CMK (cell line): ENCODE results near the gene NAA50.

Experiments
- DNase-seq: peaks from one replicate; pipeline ENCODE4 v3.0.0-alpha.2; 2010; ENCODE audit warnings: low read depth

The NAA50 gene

DNA sequence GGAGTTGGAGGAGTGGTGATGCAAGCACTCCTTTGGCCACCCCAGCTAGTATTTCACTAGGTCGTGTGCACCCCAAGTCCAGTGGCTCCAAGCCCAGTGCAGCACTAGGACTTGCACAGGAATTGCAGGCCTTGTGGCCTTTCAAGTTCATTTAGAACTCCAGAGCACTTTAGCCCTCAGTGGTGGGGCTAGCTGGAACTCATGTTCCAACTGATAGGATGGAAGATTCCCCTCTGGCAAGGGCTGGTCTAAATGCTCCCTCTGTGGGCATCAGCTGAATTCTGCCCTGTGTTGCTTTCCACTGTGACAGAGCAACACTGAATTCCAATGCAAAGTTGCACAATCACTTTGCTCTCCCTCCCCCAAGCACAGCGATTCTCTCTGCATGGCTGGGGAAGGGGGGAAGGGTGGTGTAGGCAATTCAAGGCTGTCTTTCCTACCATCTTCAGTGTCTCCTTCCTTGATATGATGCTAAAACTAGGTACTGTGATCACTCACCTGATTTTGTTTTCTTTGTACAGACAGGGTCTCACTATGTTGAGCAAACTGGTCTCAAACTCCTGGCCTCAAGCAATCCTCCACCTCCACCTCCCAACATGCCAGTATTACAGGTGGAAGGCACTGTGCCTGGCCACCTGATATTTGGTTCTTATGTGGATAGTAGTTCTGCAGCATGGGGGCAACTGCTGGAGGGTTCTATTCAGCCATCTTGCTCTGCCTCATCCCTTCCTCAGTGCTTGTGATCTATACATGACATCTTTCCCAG is 59.9 kb downstream of the NAA50 start:
- no peak for DNase-seq

DNA sequence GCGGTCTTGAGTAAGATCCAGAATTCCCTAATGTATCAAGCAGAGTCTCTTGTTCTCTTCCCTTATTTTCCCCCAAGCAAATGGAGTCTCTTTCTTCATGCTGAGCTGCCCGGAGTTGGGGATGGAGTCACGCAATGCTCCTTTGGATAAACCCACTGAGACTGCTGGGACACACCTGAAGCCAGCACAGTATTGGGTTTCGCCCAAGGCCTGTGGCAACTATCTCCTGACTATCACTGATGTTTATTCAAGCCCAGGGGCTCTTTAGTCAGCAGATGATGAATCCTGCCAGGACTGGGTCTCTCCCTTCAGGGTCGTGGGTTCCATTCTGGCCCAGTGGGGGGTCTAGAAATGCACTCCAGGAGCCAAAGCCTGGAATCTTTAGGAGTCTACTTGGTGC is 60.9 kb downstream of the NAA50 start:
- DNase-seq = no peak

DNA sequence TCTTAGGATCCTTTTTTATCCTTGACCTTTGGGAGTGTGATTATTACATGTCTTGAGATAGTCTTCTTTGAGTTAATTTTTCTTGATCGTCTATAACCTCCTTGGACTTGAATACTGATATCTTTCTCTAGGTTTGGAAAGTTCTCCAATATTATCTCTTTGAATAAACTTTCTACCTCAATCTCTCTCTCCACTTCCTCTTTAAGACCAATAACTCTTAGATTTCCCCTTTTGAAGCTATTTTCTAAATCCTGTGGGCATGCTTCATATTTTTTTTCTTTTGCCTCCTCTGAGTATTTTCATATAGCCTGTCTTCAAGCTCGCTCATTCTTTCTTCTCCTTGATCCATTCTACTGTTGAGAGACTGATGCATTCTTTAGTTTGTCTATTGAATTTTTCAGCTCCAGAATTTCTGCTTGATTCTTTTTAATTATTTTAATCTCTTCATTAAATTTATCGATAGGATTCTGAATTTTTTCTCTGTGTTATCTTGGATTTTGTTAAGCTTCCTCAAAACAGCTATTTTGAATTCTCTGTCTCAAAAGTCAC is 61.7 kb downstream of the NAA50 start:
- DNase-seq = no peak

DNA sequence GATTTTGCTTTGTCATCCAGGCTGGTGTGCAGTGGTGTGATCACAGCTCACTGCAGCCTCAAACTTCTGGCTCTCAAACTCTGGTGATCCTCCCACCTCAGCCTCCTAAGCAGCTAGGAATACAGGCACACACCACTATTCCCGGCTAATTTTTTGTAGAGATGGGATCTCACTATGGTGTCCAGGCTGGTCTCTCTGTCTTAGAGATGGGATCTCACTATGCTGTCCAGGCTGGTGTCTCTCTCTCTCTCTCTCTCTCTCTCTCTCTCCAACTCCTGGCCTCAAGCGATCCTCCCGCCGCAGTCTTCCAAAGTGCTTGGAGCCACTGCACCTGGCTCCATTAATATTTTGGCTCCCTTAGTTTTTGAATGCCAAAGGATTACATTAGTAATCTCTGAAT is 67.3 kb downstream of the NAA50 start:
- DNase-seq = no peak

DNA sequence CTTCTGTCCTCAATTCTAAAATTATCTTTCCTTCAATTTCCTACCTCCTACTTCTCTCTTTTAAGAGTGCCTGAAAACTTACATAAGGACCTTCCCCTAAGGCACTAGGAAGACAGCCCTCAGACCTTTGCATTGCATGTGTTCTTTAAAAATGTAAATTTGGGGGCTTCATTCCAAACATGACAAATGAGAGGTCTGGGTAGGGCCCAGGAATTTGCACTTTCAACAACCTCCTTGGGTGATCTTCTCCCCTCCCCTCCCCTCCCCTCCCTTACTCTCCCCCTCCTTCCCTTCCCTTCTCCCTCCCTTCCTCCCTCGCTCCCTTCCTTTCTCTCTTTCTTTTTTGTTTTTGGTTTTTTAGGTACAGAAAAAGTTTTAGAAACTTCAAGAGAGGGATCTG is 68.3 kb downstream of the NAA50 start:
- DNase-seq = no peak

DNA sequence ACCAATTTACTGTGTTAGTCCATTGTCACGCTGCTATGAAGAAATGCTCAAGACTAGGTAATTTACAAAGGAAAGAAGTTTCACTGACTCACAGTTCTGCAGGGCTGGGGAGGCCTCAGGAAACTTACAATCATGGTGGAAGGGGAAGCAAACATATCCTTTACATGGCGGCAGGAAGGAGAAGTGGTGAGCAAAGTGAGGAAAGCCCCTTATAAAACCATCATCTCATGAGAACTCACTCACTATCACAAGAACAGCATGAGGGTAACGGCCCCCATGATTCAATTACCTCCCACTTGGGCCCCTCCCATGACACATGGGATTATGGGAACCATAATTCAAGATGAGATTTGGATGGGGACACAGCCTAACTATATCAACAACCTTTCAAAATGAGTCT is 69.8 kb downstream of the NAA50 start:
- no peak for DNase-seq

DNA sequence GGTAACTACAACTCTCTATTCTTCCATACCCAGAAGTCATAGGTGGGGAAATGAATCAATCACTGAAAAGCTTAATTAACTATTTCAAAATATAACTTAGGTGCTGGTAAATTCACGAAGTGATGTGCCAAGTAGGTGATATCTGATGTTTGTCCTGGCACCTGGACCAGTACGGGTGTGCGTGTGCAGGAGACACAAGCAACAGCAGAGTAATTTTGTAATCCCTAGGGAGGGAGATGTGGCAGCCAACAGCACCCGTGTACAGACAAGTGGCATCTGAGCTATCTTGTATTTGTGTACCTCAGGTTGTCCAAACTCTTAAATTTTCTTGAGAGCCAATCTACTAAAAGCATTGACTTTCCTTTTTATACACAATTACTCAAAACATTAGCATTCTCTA is 72.5 kb downstream of the NAA50 start:
- DNase-seq = no peak

DNA sequence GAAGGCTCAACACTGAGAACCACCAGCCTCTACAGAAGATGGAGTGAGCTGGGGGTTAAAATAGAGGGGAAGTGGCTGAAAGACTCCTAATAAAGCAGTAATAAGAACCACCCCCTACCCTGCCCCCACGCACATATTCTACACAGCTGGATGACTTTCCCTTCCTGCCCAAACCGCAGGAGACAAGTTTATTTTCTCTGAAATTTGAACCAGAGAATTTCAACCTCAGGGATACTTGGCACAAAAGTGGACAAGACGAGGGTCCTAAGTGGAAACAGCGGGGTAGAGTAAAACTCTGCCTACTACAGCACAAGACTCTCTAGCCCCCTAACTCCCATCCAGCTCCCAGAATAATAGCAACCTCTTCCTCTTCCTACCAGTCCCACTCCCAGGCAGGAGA is 78.0 kb downstream of the NAA50 start:
- peak; percentile 22 for DNase-seq
